HCT116 (cell line): ENCODE results near the gene KRTAP5-2. TPM values are rescaled to one million over a fixed set of nuclear protein-coding genes. Genes with fewer than 3 reads are reported as not detected.

Experiments used
- ATAC-seq: fragments of 200-7000 bp; cut with Tn5 transposase; 2 replicates; pipeline ENCODE4 v1.9.1; 2020; ENCODE audit warnings: mild to moderate bottlenecking, moderate library complexity
- BruUV-seq: library from RNA; stranded (reverse); fragments of 400-500 nt; replicated peaks from 2 replicates; lab custom pipeline; 2021; lab: Mats Ljungman, UMichigan
- CTCF ChIA-PET: fragments of 300-600 bp; sonication (Branson Sonifier 250); formaldehyde crosslinking; loops from one replicate; lab custom pipeline; 2021; ENCODE audit warnings: antibody characterized with exemption; lab: Charles Lee
- POLR2A ChIA-PET: fragments of 300-600, 350-600 bp; sonication (Branson Sonifier 250); formaldehyde crosslinking; loops from one replicate; lab custom pipeline; 2021; ENCODE audit warnings: antibody characterized with exemption; lab: Charles Lee
- RAD21 ChIA-PET, 2 experiments: fragments of 300-600 bp; sonication (Branson Sonifier 250); formaldehyde crosslinking; loops; one replicate each; lab custom pipeline; 2023; ENCODE audit warnings: low total read pairs in 2 of 2; ENCODE audit not compliant: uncharacterized antibody in 2 of 2, unreplicated experiment in 2 of 2, low non-redundant PET in 1 of 2; lab: Charles Lee
- DNase-seq: peaks from one replicate; pipeline ENCODE4 v3.0.0-alpha.2; 2010; ENCODE audit warnings: low read depth, low spot score
- H2AFZ ChIP-seq: fragments of 200-600 bp; shearing (Covaris generic), sonication (generic); 2 replicates; pipeline ENCODE4 v1.6.1; 2017; ENCODE audit warnings: low read depth, mixed run types, mixed read lengths, antibody characterized with exemption, low read length; ENCODE audit not compliant: poor library complexity, severe bottlenecking
- H3K27ac ChIP-seq: 2 replicates; pipeline ENCODE4 v1.5.1; 2012; ENCODE audit warnings: low read depth, low read length
- H3K27me3 ChIP-seq: fragments of 200-600 bp; sonication (generic); 2 replicates; pipeline ENCODE4 v1.6.1; 2016; ENCODE audit warnings: mixed run types, low read length, mixed read lengths; ENCODE audit not compliant: insufficient read depth
- H3K36me3 ChIP-seq, 2 experiments: fragments of 200-500 bp in 1 of 2; fragments of 200-600 bp in 1 of 2; sonication (Bioruptor generic) in 1 of 2; sonication (generic) in 1 of 2; 2 replicates each; pipeline versions ENCODE4 v1.5.1 to v1.6.1; 2014 to 2016; ENCODE audit warnings: low read length in 2 of 2, inconsistent platforms in 1 of 2, mixed read lengths in 1 of 2, mixed run types in 1 of 2; ENCODE audit not compliant: insufficient read depth in 2 of 2, control insufficient read depth in 1 of 2
- H3K4me1 ChIP-seq, 2 experiments: fragments of 200-600 bp in 1 of 2; sonication (generic) in 1 of 2; 2 replicates each; pipeline versions ENCODE4 v1.5.1 to v1.6.1; 2012 to 2017; ENCODE audit warnings: low read length in 2 of 2, inconsistent platforms in 1 of 2, mild to moderate bottlenecking in 1 of 2, mixed read lengths in 1 of 2, mixed run types in 1 of 2, moderate library complexity in 1 of 2; ENCODE audit not compliant: insufficient read depth in 2 of 2, control insufficient read depth in 1 of 2
- H3K4me2 ChIP-seq: fragments of 200-600 bp; sonication (generic); 2 replicates; pipeline ENCODE4 v1.6.1; 2017; ENCODE audit warnings: mixed run types, low read length, mixed read lengths
- H3K4me3 ChIP-seq, 2 experiments: fragments of 200-600 bp in 1 of 2; sonication (generic) in 1 of 2; replicated peaks in 1 of 2; 2 replicates each; pipeline ENCODE4 v1.5.1; 2011 to 2016; ENCODE audit warnings: low read length in 2 of 2, control low read depth in 1 of 2, low read depth in 1 of 2, mild to moderate bottlenecking in 1 of 2, mixed read lengths in 1 of 2, mixed run types in 1 of 2
- H3K79me2 ChIP-seq: fragments of 200-600 bp; sonication (generic); 2 replicates; pipeline ENCODE4 v1.6.1; 2017; ENCODE audit warnings: mild to moderate bottlenecking, mixed run types, low read length, moderate library complexity, mixed read lengths; ENCODE audit not compliant: insufficient read depth
- H3K9ac ChIP-seq: fragments of 200-600 bp; sonication (generic); 2 replicates; pipeline ENCODE4 v1.6.1; 2016; ENCODE audit warnings: low read length, mixed read lengths
- H3K9me2 ChIP-seq: fragments of 200-600 bp; sonication (generic), shearing (Covaris generic); 2 replicates; pipeline ENCODE4 v1.6.1; 2017; ENCODE audit warnings: mixed run types, mild to moderate bottlenecking, moderate library complexity; ENCODE audit not compliant: insufficient read depth
- H3K9me3 ChIP-seq, 2 experiments: fragments of 200-500 bp in 1 of 2; fragments of 200-600 bp in 1 of 2; sonication (Bioruptor generic) in 1 of 2; sonication (generic) in 1 of 2; 2 replicates each; pipeline ENCODE4 v1.6.1; 2014 to 2017; ENCODE audit warnings: low read length in 2 of 2, mixed read lengths in 2 of 2, inconsistent platforms in 1 of 2, low read depth in 1 of 2, mild to moderate bottlenecking in 1 of 2, mixed run types in 1 of 2, moderate library complexity in 1 of 2; ENCODE audit not compliant: control insufficient read depth in 1 of 2, insufficient read depth in 1 of 2
- H4K20me1 ChIP-seq: fragments of 200-600 bp; sonication (generic), shearing (Covaris generic); 2 replicates; pipeline ENCODE4 v1.6.1; 2017; ENCODE audit warnings: mixed run types, mild to moderate bottlenecking, moderate library complexity; ENCODE audit not compliant: insufficient read depth
- ATF3 ChIP-seq: IDR thresholded peaks from 2 replicates; pipeline ENCODE4 v1.6.1; 2012
- CBX3 ChIP-seq: IDR thresholded peaks from 2 replicates; pipeline ENCODE4 v1.6.1; 2012; ENCODE audit warnings: low read depth
- CEBPB ChIP-seq: IDR thresholded peaks from 2 replicates; pipeline ENCODE4 v1.6.1; 2012; ENCODE audit warnings: low read depth
- ELF1 ChIP-seq: IDR thresholded peaks from 2 replicates; pipeline ENCODE4 v1.6.1; 2012; ENCODE audit warnings: low read depth, borderline replicate concordance
- EZH2 ChIP-seq: fragments of 200-600 bp; sonication (generic); IDR thresholded peaks from 2 replicates; pipeline ENCODE4 v1.6.1; 2017; ENCODE audit warnings: antibody characterized with exemption, mixed run types
- EZH2phosphoT487 ChIP-seq: fragments of 200-600 bp; IDR thresholded peaks from 2 replicates; pipeline ENCODE4 v1.6.1; 2018; ENCODE audit warnings: antibody characterized with exemption, borderline replicate concordance
- JUND ChIP-seq: IDR thresholded peaks from 2 replicates; pipeline ENCODE4 v1.6.1; 2012
- POLR2A ChIP-seq: IDR thresholded peaks from 2 replicates; pipeline ENCODE4 v1.7.0; 2011; ENCODE audit warnings: borderline replicate concordance; ENCODE audit not compliant: insufficient read depth, insufficient read length; ENCODE audit errors: extremely low read depth
- POLR2AphosphoS5 ChIP-seq: IDR thresholded peaks from 2 replicates; pipeline ENCODE4 v1.6.1; 2011; ENCODE audit warnings: mild to moderate bottlenecking, low read depth, low read length, moderate library complexity
- REST ChIP-seq: IDR thresholded peaks from 2 replicates; pipeline ENCODE4 v1.6.1; 2012; ENCODE audit warnings: low read depth
- SIN3A ChIP-seq: IDR thresholded peaks from 2 replicates; pipeline ENCODE4 v1.6.1; 2012; ENCODE audit warnings: low read depth
- SP1 ChIP-seq: IDR thresholded peaks from 2 replicates; pipeline ENCODE4 v1.6.1; 2012; ENCODE audit warnings: low read depth
- SRF ChIP-seq: IDR thresholded peaks from 2 replicates; pipeline ENCODE4 v1.6.1; 2012; ENCODE audit warnings: low read depth
- YY1 ChIP-seq: IDR thresholded peaks from 2 replicates; pipeline ENCODE4 v1.6.1; 2011; ENCODE audit warnings: low read length, low read depth, moderate library complexity, mild to moderate bottlenecking; ENCODE audit not compliant: insufficient replicate concordance; ENCODE audit errors: extremely low read depth
- ZBTB33 ChIP-seq: IDR thresholded peaks from 2 replicates; pipeline ENCODE4 v1.6.1; 2011; ENCODE audit warnings: mild to moderate bottlenecking, low read length, moderate library complexity; ENCODE audit not compliant: insufficient replicate concordance; ENCODE audit errors: extremely low read depth
- ZFX ChIP-seq: fragments of 450-650 bp; IDR thresholded peaks from 2 replicates; pipeline ENCODE4 v1.6.1; 2017
- ZNF274 ChIP-seq: fragments of 200-500 bp; sonication (Bioruptor generic); IDR thresholded peaks from 2 replicates; pipeline ENCODE4 v1.6.1; 2014; ENCODE audit warnings: mild to moderate bottlenecking, low read depth, low read length, inconsistent platforms
- intact Hi-C: fragments of 100-400 bp; cut with micrococcal nuclease; formaldehyde crosslinking; loops from 2 replicates; pipeline ENCODE4 v1.10.0; 2022
- total RNA-seq: library from RNA; stranded (reverse); gene quantifications from one replicate; pipeline ENCODE4 v1.2.1, GENCODE V29; 2021; ENCODE audit not compliant: unreplicated experiment

The KRTAP5-2 gene
- total RNA-seq, 1 experiment from 2014 or later, result not detected

- intact Hi-C loops, result no loop called here
- ChIA-PET POLR2A (no interaction called here), CTCF (interaction anchor here (1.5 kb wide), 1 partner anchor 9 kb away, joined by 9 read pairs; no protein-coding TSS in a partner anchor), RAD21 (no interaction called here)
- H3K9me3 ChIP-seq, result no peaks in the 10 kb centered on the region
- H2AFZ ChIP-seq, result no peak overlapping the region
- no peak for ATAC-seq
- TF ChIP-seq ELF1, result no peak
- no peak overlapping the region for H3K4me3 ChIP-seq
- no TSS peak for BruUV-seq
- no peak for DNase-seq
- no peak overlapping the region for H3K4me2 ChIP-seq
- no peaks in the 10 kb centered on the region for H3K9me2 ChIP-seq
- H3K79me2 ChIP-seq, result no peaks in the 10 kb centered on the region
- peaks cover 10% of the 10 kb centered on the region; the same call in 1 of the 2 replicates for H3K27me3 ChIP-seq
- no peak overlapping the region for H3K27ac ChIP-seq
- no peaks in the 10 kb centered on the region for H4K20me1 ChIP-seq
- H3K36me3 ChIP-seq, result no peaks in the 10 kb centered on the region
- no peaks in the 10 kb centered on the region for H3K4me1 ChIP-seq
- no peak overlapping the region for H3K9ac ChIP-seq
Measured at GRCh38 chr11:1604711-1605110, 6.6 kb upstream of the KRTAP5-2 start.

GRCh38 chr11:1604181-1604580 is 6.1 kb upstream of the KRTAP5-2 start:
- ChIA-PET CTCF (no interaction called here), POLR2A (no interaction called here), RAD21 (no interaction called here)
- Histone ChIP-seq H3K27me3 (peaks cover 12% of the 10 kb centered on the region; the same call in 1 of the 2 replicates), H3K36me3 (no peaks in the 10 kb centered on the region), H2AFZ (no peak overlapping the region), H3K9me2 (no peaks in the 10 kb centered on the region), H3K4me3 (no peak overlapping the region), H3K27ac (no peak overlapping the region), H4K20me1 (no peaks in the 10 kb centered on the region), H3K4me2 (no peak overlapping the region), H3K9me3 (no peaks in the 10 kb centered on the region), H3K79me2 (no peaks in the 10 kb centered on the region), H3K4me1 (no peaks in the 10 kb centered on the region), H3K9ac (no peak overlapping the region)
- no TSS peak for BruUV-seq
- intact Hi-C loops, result no loop called here
- no peak for ATAC-seq
- DNase-seq, result no peak
- TF ChIP-seq YY1, result no peak
- no peak for TF ChIP-seq EZH2
- TF ChIP-seq ZFX, result no peak
- no peak for TF ChIP-seq SP1
- TF ChIP-seq POLR2AphosphoS5, result no peak
- no peak for TF ChIP-seq ZNF274
- no peak for TF ChIP-seq SRF
- no peak for TF ChIP-seq EZH2phosphoT487
- no peak for TF ChIP-seq ZBTB33
- TF ChIP-seq POLR2A, result no peak
- TF ChIP-seq ATF3, result no peak
- no peak for TF ChIP-seq JUND
- TF ChIP-seq REST, result no peak
- TF ChIP-seq SIN3A, result no peak
- no peak for TF ChIP-seq CBX3
- no peak for TF ChIP-seq CEBPB
